Breast epithelium (tissue), 4 donors: ENCODE results near the gene EMC6. TPM values are rescaled to one million over a fixed set of nuclear protein-coding genes. Genes with fewer than 3 reads are reported as not detected.

Experiments
- DNase-seq, 2 donors: peaks; one replicate each; pipeline ENCODE4 v3.0.0-alpha.2; 2019; ENCODE audit warnings: low spot score in 2 of 2
- H3K27ac ChIP-seq, 2 donors: fragments of 200-600 bp; sonication (generic) in 1 of 2; one replicate each; pipeline ENCODE4 v1.5.1; 2016 to 2019; ENCODE audit warnings: mild to moderate bottlenecking in 1 of 2
- H3K27me3 ChIP-seq, 2 donors: fragments of 200-600 bp; sonication (generic) in 1 of 2; one replicate each; pipeline versions ENCODE4 v1.5.1 to v1.6.0; 2017 to 2019; ENCODE audit warnings: control low read depth in 1 of 2, mild to moderate bottlenecking in 1 of 2
- H3K36me3 ChIP-seq: fragments of 200-600 bp; one replicate; pipeline ENCODE4 v1.5.1; 2019
- H3K4me1 ChIP-seq, 2 donors: fragments of 200-600 bp; sonication (generic); one replicate each; pipeline ENCODE4 v1.5.1; 2016 to 2019; ENCODE audit warnings: control low read depth in 1 of 2
- H3K4me3 ChIP-seq, 3 donors: fragments of 200-600 bp; sonication (generic); 1 replicate in 2 of 3; 2 replicates in 1 of 3; pipeline ENCODE4 v1.5.1; 2016 to 2019; ENCODE audit warnings: mild to moderate bottlenecking in 3 of 3, moderate library complexity in 2 of 3
- H3K9me3 ChIP-seq, 2 donors: fragments of 200-600 bp; sonication (generic) in 1 of 2; one replicate each; pipeline ENCODE4 v1.5.1; 2016 to 2019; ENCODE audit warnings: control low read depth in 1 of 2
- CTCF ChIP-seq, 3 donors: fragments of 450-650 bp; IDR thresholded peaks; one replicate each; pipeline ENCODE4 v1.5.1; 2016 to 2017; ENCODE audit warnings: antibody characterized with exemption in 3 of 3, mild to moderate bottlenecking in 3 of 3, moderate library complexity in 3 of 3
- POLR2A ChIP-seq: fragments of 450-650 bp; IDR thresholded peaks from one replicate; pipeline ENCODE4 v1.6.1; 2016; ENCODE audit warnings: antibody characterized with exemption, mild to moderate bottlenecking, moderate library complexity
- POLR2AphosphoS5 ChIP-seq, 3 donors: sonication (generic); formaldehyde crosslinking; IDR thresholded peaks; one replicate each; pipeline ENCODE4 v1.6.1; 2017; ENCODE audit warnings: antibody characterized with exemption in 3 of 3
- intact Hi-C: fragments of 100-400 bp; cut with DNase I; formaldehyde crosslinking; loops from one replicate; pipeline ENCODE4 v1.15.1; 2023; ENCODE audit warnings: low total_unique reads
- total RNA-seq, 3 donors: library from RNA; depleted of rRNA; stranded (reverse); fragments of >200 nt; gene quantifications; one replicate each; pipeline ENCODE4 v1.1.0, GENCODE V29; 2016

EMC6 gene
- total RNA-seq, 3 donors from 2014 or later = 12.5 to 19.0 (median 15.1) TPM

GRCh38 chr17:3681565-3681964, 13.0 kb downstream of the EMC6 start:
- no peaks in the 10 kb centered on the region for H3K36me3 ChIP-seq
- H3K4me1 ChIP-seq = no peaks in the 10 kb centered on the region
- TF ChIP-seq POLR2AphosphoS5 (IDR thresholded peaks at IDR 0.05) (no peak), CTCF (IDR thresholded peaks at IDR 0.05) (no peak), POLR2A (no peak)
- intact Hi-C loops = no loop called here
- H3K27ac ChIP-seq = no peak overlapping the region
- DNase-seq = no peak
- H3K4me3 ChIP-seq = no peak overlapping the region
- no peaks in the 10 kb centered on the region for H3K9me3 ChIP-seq
- H3K27me3 ChIP-seq = peaks cover 0 to 31% of the 10 kb centered on the region in 2 donors

GRCh38 chr17:3682033-3682432, 13.4 kb downstream of the EMC6 start:
- Histone ChIP-seq H3K27ac (no peak overlapping the region), H3K9me3 (no peaks in the 10 kb centered on the region), H3K4me3 (no peak overlapping the region), H3K4me1 (no peaks in the 10 kb centered on the region), H3K36me3 (no peaks in the 10 kb centered on the region), H3K27me3 (peaks cover 0 to 31% of the 10 kb centered on the region in 2 donors)
- TF ChIP-seq CTCF (IDR thresholded peaks at IDR 0.05) (no peak), POLR2A (no peak), POLR2AphosphoS5 (IDR thresholded peaks at IDR 0.05) (no peak)
- no peak for DNase-seq
- intact Hi-C loops = no loop called here

- Histone ChIP-seq H3K9me3 (no peaks in the 10 kb centered on the region), H3K27ac (no peak overlapping the region), H3K27me3 (peaks cover 0 to 34% of the 10 kb centered on the region in 2 donors), H3K36me3 (no peaks in the 10 kb centered on the region), H3K4me1 (no peaks in the 10 kb centered on the region), H3K4me3 (no peak overlapping the region)
- no peak for DNase-seq
- intact Hi-C loops = no loop called here
- TF ChIP-seq POLR2AphosphoS5 (IDR thresholded peaks at IDR 0.05) = no peak
- no peak for TF ChIP-seq POLR2A
- peak; percentile 26 to 69 (median 62) for TF ChIP-seq CTCF (IDR thresholded peaks at IDR 0.05)
Measured at GRCh38 chr17:3683054-3683511, 14.5 kb downstream of the EMC6 start.

- DNase-seq = no peak
- TF ChIP-seq POLR2A (no peak), POLR2AphosphoS5 (IDR thresholded peaks at IDR 0.05) (no peak), CTCF (IDR thresholded peaks at IDR 0.05) (no peak)
- intact Hi-C loops = no loop called here
- H3K36me3 ChIP-seq = no peaks in the 10 kb centered on the region
- H3K27me3 ChIP-seq = peaks cover 0 to 45% of the 10 kb centered on the region in 2 donors
- H3K27ac ChIP-seq = no peak overlapping the region
- H3K4me3 ChIP-seq = no peak overlapping the region
- H3K9me3 ChIP-seq = no peaks in the 10 kb centered on the region
- no peaks in the 10 kb centered on the region for H3K4me1 ChIP-seq
Measured at GRCh38 chr17:3685174-3685573, 16.6 kb downstream of the EMC6 start.

- DNase-seq = no peak
- H3K4me1 ChIP-seq = no peaks in the 10 kb centered on the region
- H3K36me3 ChIP-seq = no peaks in the 10 kb centered on the region
- H3K4me3 ChIP-seq = no peak overlapping the region
- no peak overlapping the region for H3K27ac ChIP-seq
- TF ChIP-seq CTCF (IDR thresholded peaks at IDR 0.05) (no peak), POLR2A (no peak), POLR2AphosphoS5 (IDR thresholded peaks at IDR 0.05) (no peak)
- intact Hi-C loops = no loop called here
- H3K9me3 ChIP-seq = no peaks in the 10 kb centered on the region
- peaks cover 0 to 56% of the 10 kb centered on the region in 2 donors for H3K27me3 ChIP-seq
Measured at GRCh38 chr17:3688027-3688553, 19.5 kb downstream of the EMC6 start.
